RWPE1 (cell line): ENCODE measurements around the gene FERMT1.
"Not testable (repeated sequence)": the region's sequence is repeated elsewhere in the genome, so short reads cannot be mapped to it uniquely, and the experiment has no call there.

Source experiments
- CTCF ChIA-PET: fragments of 350-600 bp; sonication (Branson Sonifier 250); formaldehyde crosslinking; extraction: SDS; loops from one replicate; lab custom pipeline; 2021; lab: Yijun Ruan, JAX
- POLR2A ChIA-PET: fragments of 400-600 bp; formaldehyde crosslinking; extraction: SDS; loops from one replicate; lab custom pipeline; 2020; ENCODE audit warnings: antibody characterized with exemption; ENCODE audit not compliant: low non-redundant PET; lab: Yijun Ruan, JAX
- DNase-seq: peaks from one replicate; pipeline ENCODE4 v3.0.0; 2012; ENCODE audit warnings: low spot score
- H3K27ac ChIP-seq: fragments of 450-650 bp; 2 replicates; pipeline ENCODE4 v1.5.1; 2017
- CTCF ChIP-seq: fragments of 450-650 bp; conservative IDR thresholded peaks from 2 replicates; pipeline ENCODE4 v1.5.1; 2017; ENCODE audit warnings: low read depth, mild to moderate bottlenecking

Gene FERMT1

GRCh38 chr20:6057691-6058090 lies 65.1 kb downstream of the FERMT1 start:
- no peak overlapping the region for H3K27ac ChIP-seq
- DNase-seq = no peak
- CTCF ChIA-PET = no interaction called here
- TF ChIP-seq CTCF = no peak
- POLR2A ChIA-PET = no interaction called here

DNA sequence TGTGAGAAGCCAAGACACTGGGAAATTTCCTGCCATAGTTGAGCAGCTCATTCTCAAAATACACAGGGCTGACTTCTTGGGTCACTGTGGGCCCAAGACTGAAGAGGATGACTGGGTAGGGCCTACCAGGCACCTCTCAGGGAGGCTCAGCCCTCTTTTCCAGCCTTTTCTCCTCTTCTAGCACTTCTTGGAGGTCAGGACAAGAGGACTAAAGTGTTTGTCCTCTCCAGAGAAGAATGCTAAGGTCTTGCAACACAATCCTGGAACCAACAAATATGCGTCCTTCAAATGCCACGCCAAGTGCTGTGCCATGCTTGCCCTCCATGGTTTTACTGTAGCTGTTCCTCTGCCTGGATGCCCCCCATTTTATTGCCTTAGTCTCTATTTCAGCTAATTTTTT lies 65.7 kb downstream of the FERMT1 start:
- H3K27ac ChIP-seq = no peak overlapping the region
- TF ChIP-seq CTCF = no peak
- POLR2A ChIA-PET = no interaction called here
- DNase-seq = no peak
- CTCF ChIA-PET = interaction anchor here (1.1 kb wide), 1 partner anchor 23 kb away, joined by 3 read pairs; no protein-coding TSS in a partner anchor

- DNase-seq = no peak
- POLR2A ChIA-PET = no interaction called here
- no peak for TF ChIP-seq CTCF
- H3K27ac ChIP-seq = no peak overlapping the region
- CTCF ChIA-PET = interaction anchor here (0.6 to 1.1 kb wide), 2 partner anchors 22 to 28 kb away, joined by 3 read pairs; no protein-coding TSS in a partner anchor
Observed at GRCh38 chr20:6055981-6056569, 66.8 kb downstream of the FERMT1 start.

DNA sequence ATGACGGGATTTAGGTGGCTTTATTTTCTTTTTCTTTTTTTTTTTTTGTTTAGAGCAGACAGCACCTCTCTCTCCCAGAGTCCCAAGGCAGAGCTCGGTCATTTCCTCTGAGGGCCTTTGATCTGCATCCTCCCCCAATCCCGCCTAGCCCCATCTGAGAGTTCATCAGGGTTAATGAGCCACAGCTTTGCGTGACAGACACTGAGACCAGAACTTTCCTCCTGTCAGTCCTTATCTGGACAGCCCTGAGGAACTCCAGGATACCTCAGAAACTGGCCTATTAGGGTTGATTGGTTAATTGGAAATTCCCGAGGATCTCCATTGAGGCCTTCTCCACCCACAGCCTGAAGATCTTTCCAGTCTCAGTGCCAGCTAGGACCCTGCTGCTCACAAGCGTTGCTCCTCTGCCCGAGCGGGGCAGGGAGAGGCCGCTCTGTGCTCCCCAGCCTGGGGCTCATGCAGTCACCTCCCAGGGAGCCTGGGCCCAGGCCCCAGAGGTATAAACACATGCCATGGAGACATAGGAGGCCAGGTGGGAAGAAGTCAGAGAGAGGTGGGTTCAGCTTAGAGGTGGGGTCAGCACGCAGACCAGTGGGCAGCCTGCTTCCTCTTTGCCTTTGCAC lies 67.6 kb downstream of the FERMT1 start:
- no peak overlapping the region for H3K27ac ChIP-seq
- ChIA-PET CTCF (no interaction called here), POLR2A (no interaction called here)
- DNase-seq = no peak
- no peak for TF ChIP-seq CTCF

DNA sequence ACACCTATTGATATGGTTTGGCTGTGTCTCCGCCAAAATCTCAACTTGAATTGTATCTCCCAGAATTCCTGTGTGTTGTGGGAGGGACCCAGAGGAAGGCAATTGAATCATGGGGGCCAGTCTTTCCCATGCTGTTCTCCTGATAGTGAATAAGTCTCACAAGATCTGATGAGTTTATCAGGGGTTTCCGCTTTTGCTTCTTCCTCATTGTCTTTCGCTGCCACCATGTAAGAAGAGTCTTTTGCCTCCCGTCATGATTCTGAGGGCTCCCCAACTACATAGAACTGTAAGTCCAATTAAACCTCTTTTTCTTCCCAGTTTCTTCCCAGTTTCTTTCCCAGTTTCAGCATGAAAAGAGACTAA lies 68.2 kb downstream of the FERMT1 start:
- POLR2A ChIA-PET, DNase-seq: not testable (repeated sequence)
- peak overlapping the region; percentile 65; the same call in 1 of the 2 replicates for H3K27ac ChIP-seq
- CTCF ChIA-PET = interaction anchor here (1.5 kb wide), 1 partner anchor 20 kb away, joined by 3 read pairs; no protein-coding TSS in a partner anchor

- TF ChIP-seq CTCF = no peak
- H3K27ac ChIP-seq = peak within 1 kb of the TSS; percentile 65
- DNase-seq = peak; percentile 86
- CTCF ChIA-PET = interaction anchor here (1.5 kb wide), 1 partner anchor 20 kb away, joined by 3 read pairs; no protein-coding TSS in a partner anchor
- POLR2A ChIA-PET = no interaction called here
Observed at GRCh38 chr20:6053776-6054688, 68.8 kb downstream of the FERMT1 start, which contains the start of gene LRRN4. Gene LRRN4, minus strand, starts transcription at chr20:6054060. Its CDS starts 1,261 bp downstream, at chr20:6052799.
